ENCODE results near the gene TDO2.
A peak's percentile ranks its signal among the peaks of the same experiment; 100 is the strongest.

The TDO2 gene

GRCh38 chr4:155953151-155954117 lies 49.9 kb downstream of the TDO2 start, which contains the start of gene CTSO:
Gene CTSO (minus strand): TSS chr4:155953866. CDS start chr4:155953847, 19 bp downstream.
- peak; percentile 57 for DNase-seq (ENCODE audit: low read depth)

DNA sequence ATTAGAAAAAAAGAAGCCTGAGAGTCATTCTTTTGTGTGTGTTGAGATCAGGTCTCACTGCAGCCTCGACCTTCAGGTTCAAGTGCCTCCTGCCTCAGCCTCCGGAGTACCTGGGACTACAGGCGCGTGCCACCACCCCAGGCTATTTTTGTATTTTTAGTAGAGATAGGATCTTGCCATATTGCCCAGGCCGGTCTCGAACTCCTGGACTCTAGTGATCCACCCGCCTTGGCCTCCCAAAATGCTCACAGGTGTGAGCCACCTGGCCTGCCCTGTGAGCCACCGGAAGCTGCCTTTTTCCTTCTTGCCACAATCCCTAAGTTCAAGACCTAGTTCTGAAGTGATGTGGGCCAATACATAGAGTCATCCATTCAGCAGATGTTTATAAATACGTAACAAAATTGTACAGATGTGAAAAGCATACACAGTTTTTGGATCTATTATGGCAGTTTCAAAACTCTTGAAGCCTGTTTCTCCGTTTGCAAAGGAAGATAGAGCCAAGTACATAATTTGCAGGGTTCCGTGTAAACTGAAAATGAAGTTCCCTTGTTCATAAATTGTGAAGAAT lies 50.7 kb downstream of the TDO2 start:
- DNase-seq (ENCODE audit: low read depth) = no peak

GRCh38 chr4:155954939-155955338 lies 51.4 kb downstream of the TDO2 start:
- no peak for DNase-seq (ENCODE audit: low read depth)

GRCh38 chr4:155956461-155956860 lies 53.0 kb downstream of the TDO2 start:
- no peak for DNase-seq (ENCODE audit: low read depth)

- no peak for DNase-seq (ENCODE audit: low read depth)
These were observed 55.9 kb downstream of the TDO2 start for GRCh38 chr4:155959417-155959816.

DNA sequence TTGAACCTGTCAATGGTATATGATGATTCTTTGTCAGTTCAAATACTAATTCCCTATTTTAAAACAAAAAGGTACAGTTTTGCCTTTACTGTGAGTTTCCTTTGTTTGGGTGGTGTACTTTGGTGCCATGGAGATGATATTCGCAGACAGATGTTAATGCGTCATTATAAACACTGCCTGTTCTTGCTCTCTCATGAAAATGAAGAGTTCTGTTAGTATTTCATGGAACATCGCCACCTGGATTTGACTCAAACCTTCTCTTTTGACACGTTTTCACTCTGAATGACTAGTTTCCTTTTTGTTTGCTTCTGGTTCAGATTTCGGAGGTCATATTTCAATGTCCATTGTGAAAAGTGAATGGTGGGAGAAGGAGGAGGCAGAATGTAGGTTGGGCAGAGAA lies 57.0 kb downstream of the TDO2 start:
- no peak for DNase-seq (ENCODE audit: low read depth)

- DNase-seq (ENCODE audit: low read depth) = no peak
These were observed 58.1 kb downstream of the TDO2 start for GRCh38 chr4:155961575-155961974.

GRCh38 chr4:155962767-155963166 lies 59.3 kb downstream of the TDO2 start:
- no peak for DNase-seq (ENCODE audit: low read depth)

- DNase-seq (ENCODE audit: low read depth) = no peak
These were observed 60.8 kb downstream of the TDO2 start for GRCh38 chr4:155964016-155964891.

GRCh38 chr4:155966171-155966570 lies 62.7 kb downstream of the TDO2 start:
- DNase-seq (ENCODE audit: low read depth) = no peak

GRCh38 chr4:155966731-155967395 lies 63.4 kb downstream of the TDO2 start:
- no peak for DNase-seq (ENCODE audit: low read depth)
